ENCODE measurements around the gene WIPI1.
A peak's percentile ranks its signal among the peaks of the same experiment; 100 is the strongest.
"Not testable (repeated sequence)": the region's sequence is repeated elsewhere in the genome, so short reads cannot be mapped to it uniquely, and the experiment has no call there.

The WIPI1 gene

GRCh38 chr17:68413597-68414560 lies 43.4 kb downstream of the WIPI1 start:
- DNase-seq = not testable (repeated sequence)

DNA sequence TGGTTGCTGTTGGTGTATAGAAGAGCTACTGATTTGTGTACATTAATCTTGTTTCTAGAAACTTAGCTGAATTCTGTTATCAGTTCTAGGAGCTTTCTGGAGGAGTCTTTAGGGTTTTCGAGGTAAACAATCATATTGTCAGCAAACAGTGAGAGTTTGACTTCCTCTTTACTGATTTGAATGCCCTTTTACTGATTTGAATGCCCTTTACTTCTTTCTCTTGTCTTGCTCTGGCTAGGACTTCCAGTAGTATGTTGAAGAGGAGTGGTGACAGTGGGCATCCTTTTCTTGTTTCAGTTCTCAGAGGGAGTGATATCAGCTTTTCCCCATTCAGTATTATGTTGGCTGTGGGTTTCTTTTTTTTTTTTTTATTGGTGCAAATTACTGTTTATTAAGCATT lies 49.6 kb downstream of the WIPI1 start:
- DNase-seq = not testable (repeated sequence)

GRCh38 chr17:68403837-68404236 lies 53.5 kb downstream of the WIPI1 start:
- DNase-seq = not testable (repeated sequence)

GRCh38 chr17:68403122-68403521 lies 54.2 kb downstream of the WIPI1 start:
- no peak for DNase-seq

GRCh38 chr17:68401288-68401687 lies 56.0 kb downstream of the WIPI1 start:
- DNase-seq = no peak

DNA sequence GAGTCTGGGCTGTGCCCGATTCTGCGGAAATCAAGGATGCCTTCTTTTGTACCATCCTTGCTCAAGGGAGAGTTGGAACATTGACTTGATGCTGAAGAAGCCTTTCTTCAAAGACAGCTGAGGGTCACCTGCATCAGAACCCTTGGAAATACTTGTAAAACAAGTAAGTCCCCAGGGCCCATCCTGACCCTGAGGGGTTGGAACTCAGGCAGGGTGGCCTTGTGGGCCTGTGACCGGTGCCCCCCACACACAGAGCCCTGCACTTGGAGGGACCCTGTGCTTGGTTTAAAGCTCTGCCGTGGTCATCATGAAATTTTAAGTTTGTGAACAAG lies 56.9 kb downstream of the WIPI1 start:
- no peak for DNase-seq

GRCh38 chr17:68399638-68400403 lies 57.5 kb downstream of the WIPI1 start:
- DNase-seq = peak; percentile 41

DNA sequence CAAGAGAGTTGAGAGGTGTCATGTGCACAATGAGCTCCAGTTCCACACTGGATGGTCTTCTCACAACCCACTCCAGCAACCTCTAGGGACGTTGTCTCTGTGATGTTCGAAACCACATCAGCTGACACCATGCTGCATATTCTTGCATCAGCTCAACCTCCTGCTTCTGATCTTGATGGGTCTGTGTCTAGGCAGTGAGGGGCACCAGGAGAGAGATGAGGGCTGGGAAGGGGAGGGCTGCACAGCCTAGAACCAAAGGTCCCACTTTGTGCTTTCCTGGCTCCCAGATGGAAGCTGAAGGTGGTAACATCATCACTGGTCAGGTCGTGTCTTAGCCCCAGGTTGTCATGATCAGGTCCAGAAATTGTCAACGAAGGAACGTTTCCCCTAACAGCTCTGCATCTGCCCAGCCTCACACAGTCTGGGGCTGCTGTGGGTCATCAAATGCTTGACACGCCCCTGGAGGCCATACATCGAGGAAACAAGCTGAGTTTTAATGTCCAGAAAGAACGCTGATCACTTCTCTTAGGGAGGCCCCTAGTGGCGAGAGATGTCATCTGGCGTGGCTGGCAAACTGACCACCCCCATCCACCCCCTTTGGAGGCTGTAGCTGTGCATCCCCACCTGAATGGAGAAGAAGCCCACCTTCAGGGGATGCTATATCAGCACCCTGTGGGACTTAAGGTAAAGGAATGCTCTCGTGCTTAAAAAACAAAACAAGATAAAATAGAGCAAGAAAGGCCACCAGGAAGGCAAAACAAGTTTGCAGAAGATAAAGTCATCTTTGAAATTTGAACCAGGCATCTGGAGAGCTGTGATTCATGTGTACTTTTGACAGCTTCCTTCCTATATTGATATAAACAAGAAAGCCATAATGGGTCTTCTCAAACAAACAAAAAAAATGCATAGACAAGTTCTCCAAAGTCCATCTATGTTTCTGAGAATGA lies 58.3 kb downstream of the WIPI1 start:
- peak; percentile 59 for DNase-seq

GRCh38 chr17:68397108-68397536 lies 60.2 kb downstream of the WIPI1 start:
- no peak for DNase-seq

GRCh38 chr17:68396226-68397107 lies 60.8 kb downstream of the WIPI1 start:
- DNase-seq = no peak

DNA sequence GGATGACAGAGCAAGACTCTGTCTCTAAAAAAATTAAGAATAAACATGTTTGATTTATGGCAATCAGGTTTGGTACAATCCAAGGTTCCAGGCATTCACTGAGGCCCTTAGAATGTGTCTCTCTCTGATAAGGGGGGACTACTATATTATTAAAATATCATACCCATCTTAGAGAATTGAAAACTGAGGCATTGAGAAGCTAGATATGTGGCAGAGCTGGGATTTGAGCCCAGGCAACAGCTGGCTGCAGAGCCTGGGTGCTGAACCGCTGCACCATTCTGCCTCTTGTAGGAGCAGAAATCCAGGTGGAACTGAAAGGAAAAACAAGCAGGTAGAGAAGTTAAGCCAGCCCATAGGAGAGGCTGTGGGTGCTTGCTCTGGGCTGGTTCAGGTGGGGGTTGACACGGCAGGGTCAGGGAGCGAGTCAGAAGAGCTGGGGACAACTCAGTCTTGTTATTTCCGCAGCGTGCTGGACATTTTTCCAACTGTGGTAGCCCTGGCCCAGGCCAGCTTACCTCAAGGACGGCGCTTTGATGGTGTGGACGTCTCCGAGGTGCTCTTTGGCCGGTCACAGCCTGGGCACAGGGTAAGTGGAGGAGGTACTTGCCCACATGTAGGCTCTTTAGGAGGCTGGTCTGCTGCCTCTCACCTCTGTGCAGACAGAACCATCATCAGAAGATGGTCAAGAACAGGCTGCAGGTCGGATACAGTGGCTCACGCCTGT lies 62.5 kb downstream of the WIPI1 start:
- DNase-seq = no peak

GRCh38 chr17:68391561-68392268 lies 65.6 kb downstream of the WIPI1 start:
- DNase-seq = no peak

GRCh38 chr17:68390888-68391545 lies 66.3 kb downstream of the WIPI1 start:
- no peak for DNase-seq

GRCh38 chr17:68389041-68389440 lies 68.3 kb downstream of the WIPI1 start:
- DNase-seq = no peak

DNA sequence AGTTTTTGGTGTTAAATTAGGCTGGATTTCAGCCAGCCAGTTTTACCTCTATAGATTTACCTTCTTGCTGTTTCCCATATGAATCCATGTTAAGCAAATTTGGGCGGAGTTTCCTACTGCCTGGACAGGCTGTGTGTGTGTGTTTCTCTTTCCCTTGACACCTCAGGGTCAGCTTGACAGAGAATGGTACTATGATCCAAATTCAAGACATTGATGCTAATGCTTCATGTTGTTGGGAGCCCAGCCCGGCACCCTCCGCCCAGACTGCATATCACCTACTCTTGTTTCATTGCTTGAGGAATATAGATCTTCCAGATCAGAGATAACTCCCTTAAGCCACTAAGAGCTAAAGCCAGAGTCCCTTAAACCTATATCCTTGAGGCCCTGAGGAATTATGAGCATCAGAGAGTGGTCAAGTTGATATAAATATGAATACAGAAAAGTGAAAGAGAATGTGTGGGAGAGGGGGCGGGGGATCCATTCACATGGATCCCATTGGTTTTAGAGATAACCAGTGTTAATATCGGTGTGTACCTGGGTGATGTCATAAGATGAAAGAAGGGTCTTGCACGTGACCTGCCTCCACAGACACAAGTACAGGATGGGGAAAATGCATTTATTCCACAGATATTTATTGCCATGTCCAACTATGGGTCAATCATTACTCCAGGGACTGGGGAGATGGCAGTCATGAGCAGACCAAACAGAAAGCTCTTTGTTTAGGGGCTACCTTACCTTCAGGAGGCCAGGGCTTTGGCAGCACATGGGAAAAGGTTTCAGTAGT lies 69.7 kb downstream of the WIPI1 start:
- no peak for DNase-seq

GRCh38 chr17:68385490-68386215 lies 71.6 kb downstream of the WIPI1 start:
- no peak for DNase-seq

- DNase-seq = no peak
Observed at GRCh38 chr17:68384941-68385340, 72.4 kb downstream of the WIPI1 start.

- no peak for DNase-seq
Observed at GRCh38 chr17:68384471-68384870, 72.8 kb downstream of the WIPI1 start.
